ENCODE measurements around the gene FOXB1. TPM values are rescaled to one million over a fixed set of nuclear protein-coding genes. Genes with fewer than 3 reads are reported as not detected.
A peak's percentile ranks its signal among the peaks of the same experiment; 100 is the strongest.

Gene FOXB1
- total and polyA plus RNA-seq, 12 donors = not detected

- 3 to 4% methylated on average over 34 of the region's 34 CpGs for WGBS, 2 donors
- peaks cover 0 to 5% (median 0%) of the 10 kb centered on the region in 9 donors for H3K36me3 ChIP-seq
- peaks cover 41 to 100% (median 100%) of the 10 kb centered on the region in 7 donors for H3K27me3 ChIP-seq
- no peak for ATAC-seq
- intact Hi-C loops (cut with DNase I) = no loop called here
- no peak overlapping the region for H3K27ac ChIP-seq
- peaks cover 16 to 50% (median 38%) of the 10 kb centered on the region in 9 donors for H3K4me1 ChIP-seq
- DNase-seq = no peak
- H3K9me3 ChIP-seq = no peaks in the 10 kb centered on the region
- TF ChIP-seq CTCF (IDR thresholded peaks at IDR 0.05) = no peak
- H3K4me3 ChIP-seq = no peak overlapping the region
Observed at GRCh38 chr15:60001610-60002527, 2.2 kb upstream of the FOXB1 start.

GRCh38 chr15:60002528-60003218 lies 1.4 kb upstream of the FOXB1 start:
- no peak for TF ChIP-seq CTCF (IDR thresholded peaks at IDR 0.05)
- DNase-seq (no peak), ATAC-seq (no peak)
- peaks cover 0 to 5% (median 0%) of the 10 kb centered on the region in 9 donors for H3K36me3 ChIP-seq
- peaks cover 13 to 47% (median 32%) of the 10 kb centered on the region in 9 donors for H3K4me1 ChIP-seq
- no peak overlapping the region for H3K4me3 ChIP-seq
- H3K27me3 ChIP-seq = peaks cover 33 to 100% (median 100%) of the 10 kb centered on the region in 7 donors
- intact Hi-C loops (cut with DNase I) = no loop called here
- no peaks in the 10 kb centered on the region for H3K9me3 ChIP-seq
- H3K27ac ChIP-seq = no peak overlapping the region
- WGBS, 2 donors = 4 to 7% methylated on average over 26 of the region's 26 CpGs

- peaks cover 0 to 5% (median 0%) of the 10 kb centered on the region in 9 donors for H3K36me3 ChIP-seq
- H3K27me3 ChIP-seq = peaks cover 31 to 100% (median 100%) of the 10 kb centered on the region in 7 donors
- H3K4me1 ChIP-seq = peaks cover 13 to 47% (median 32%) of the 10 kb centered on the region in 9 donors
- 2 to 3% methylated on average over 24 of the region's 24 CpGs for WGBS, 2 donors
- H3K4me3 ChIP-seq = peak overlapping the region in 5 of 10 donors; percentile 32 to 59 (median 55)
- no peak for TF ChIP-seq CTCF (IDR thresholded peaks at IDR 0.05)
- no peaks in the 10 kb centered on the region for H3K9me3 ChIP-seq
- DNase-seq (no peak), ATAC-seq (no peak)
- H3K27ac ChIP-seq = no peak overlapping the region
- intact Hi-C loops (cut with DNase I) = no loop called here
Observed at GRCh38 chr15:60003243-60004008, 685 bp upstream of the FOXB1 start.

All from heart right ventricle (tissue), 16 donors.